Neuronal stem cell (in vitro differentiated cells): ENCODE data around the gene GAB1.

Experiments used
- DNase-seq: peaks from one replicate; pipeline ENCODE4 v3.0.0-alpha.2; 2013; ENCODE audit warnings: low spot score
- H2AFZ ChIP-seq: one replicate; pipeline ENCODE4 v1.6.1; 2013; ENCODE audit warnings: mild to moderate bottlenecking, low read length, inconsistent platforms
- H2AK5ac ChIP-seq: 2 replicates; pipeline ENCODE4 v1.6.1; 2013; ENCODE audit warnings: low read depth, mild to moderate bottlenecking, inconsistent platforms, low read length, moderate library complexity, mixed read lengths
- H2BK120ac ChIP-seq: 2 replicates; pipeline ENCODE4 v1.6.1; 2013; ENCODE audit warnings: low read depth, mild to moderate bottlenecking, inconsistent platforms, low read length, moderate library complexity, mixed read lengths
- H2BK12ac ChIP-seq: one replicate; pipeline ENCODE4 v1.6.1; 2013; ENCODE audit warnings: low read length, inconsistent platforms
- H2BK15ac ChIP-seq: 2 replicates; pipeline ENCODE4 v1.6.1; 2013; ENCODE audit warnings: mild to moderate bottlenecking, low read length, inconsistent platforms, mixed read lengths
- H2BK5ac ChIP-seq: one replicate; pipeline ENCODE4 v1.6.1; 2013; ENCODE audit warnings: inconsistent platforms, mild to moderate bottlenecking, low read length, moderate library complexity
- H3K14ac ChIP-seq: one replicate; pipeline ENCODE4 v1.6.1; 2013; ENCODE audit warnings: low read length, inconsistent platforms
- H3K18ac ChIP-seq: 2 replicates; pipeline ENCODE4 v1.6.1; 2013; ENCODE audit warnings: low read length, inconsistent platforms
- H3K23ac ChIP-seq: 2 replicates; pipeline ENCODE4 v1.6.1; 2013; ENCODE audit warnings: low read depth, mild to moderate bottlenecking, mixed read lengths, low read length, inconsistent platforms; ENCODE audit not compliant: poor library complexity
- H3K27ac ChIP-seq: replicated peaks from 3 replicates; pipeline ENCODE4 v1.5.1; 2013; ENCODE audit warnings: low read length, inconsistent platforms
- H3K27me3 ChIP-seq, 3 experiments: 2 replicates each; pipeline ENCODE4 v1.6.1; 2013; ENCODE audit warnings: low read length in 3 of 3, mild to moderate bottlenecking in 2 of 3, inconsistent platforms in 1 of 3, low read depth in 1 of 3, mixed read lengths in 1 of 3, moderate library complexity in 1 of 3; ENCODE audit not compliant: control insufficient read depth in 3 of 3, insufficient read depth in 3 of 3
- H3K36me3 ChIP-seq, 2 donors: replicated peaks in 1 of 2; 2 replicates each; pipeline ENCODE4 v1.6.1; 2013; ENCODE audit warnings: low read length in 2 of 2; ENCODE audit not compliant: control insufficient read depth in 2 of 2, insufficient read depth in 2 of 2
- H3K4ac ChIP-seq: 2 replicates; pipeline ENCODE4 v1.6.1; 2013; ENCODE audit warnings: inconsistent platforms, mild to moderate bottlenecking, low read length, moderate library complexity
- H3K4me1 ChIP-seq, 2 donors: 1 replicate in 1 of 2; 2 replicates in 1 of 2; pipeline ENCODE4 v1.6.1; 2013; ENCODE audit warnings: low read length in 2 of 2, low read depth in 1 of 2; ENCODE audit not compliant: control insufficient read depth in 2 of 2, insufficient read depth in 1 of 2
- H3K4me2 ChIP-seq: one replicate; pipeline ENCODE4 v1.6.1; 2013; ENCODE audit warnings: mild to moderate bottlenecking, low read length, inconsistent platforms; ENCODE audit not compliant: insufficient read depth, poor library complexity, severe bottlenecking
- H3K4me3 ChIP-seq, 2 donors: 2 replicates each; pipeline ENCODE4 v1.5.1; 2013; ENCODE audit warnings: low read length in 2 of 2, mild to moderate bottlenecking in 2 of 2, inconsistent platforms in 1 of 2, moderate library complexity in 1 of 2
- H3K79me1 ChIP-seq: one replicate; pipeline ENCODE4 v1.6.1; 2013; ENCODE audit warnings: low read depth, mild to moderate bottlenecking, inconsistent platforms, low read length, moderate library complexity
- H3K9ac ChIP-seq: one replicate; pipeline ENCODE4 v1.6.1; 2013; ENCODE audit warnings: mild to moderate bottlenecking, low read depth, low read length, inconsistent platforms; ENCODE audit not compliant: poor library complexity
- H3K9me3 ChIP-seq, 2 donors: replicated peaks in 1 of 2; 2 replicates each; pipeline versions ENCODE3 to v1.6.1; 2013; ENCODE audit warnings: low read length in 2 of 2, mild to moderate bottlenecking in 2 of 2, inconsistent platforms in 1 of 2, low read depth in 1 of 2, mixed read lengths in 1 of 2, moderate library complexity in 1 of 2; ENCODE audit not compliant: control insufficient read depth in 2 of 2, insufficient read depth in 1 of 2
- H4K8ac ChIP-seq: one replicate; pipeline ENCODE4 v1.6.1; 2013; ENCODE audit warnings: low read depth, mild to moderate bottlenecking, inconsistent platforms, low read length, moderate library complexity
- H4K91ac ChIP-seq: one replicate; pipeline ENCODE4 v1.6.1; 2013; ENCODE audit warnings: low read length, low read depth, mild to moderate bottlenecking, inconsistent platforms; ENCODE audit not compliant: poor library complexity
- WGBS, 2 donors: extraction: QIAGEN DNeasy Blood & Tissue Kit; methylation state at CpG; one replicate each; pipeline ENCODE4 v1.1.7; 2013; ENCODE audit warnings: missing lambda C conversion rate in 2 of 2, mixed read lengths in 1 of 2; ENCODE audit not compliant: insufficient read length in 2 of 2, insufficient replicate concordance in 1 of 2; ENCODE audit errors: extremely low coverage in 2 of 2; 5-methylcytosine and 5-hydroxymethylcytosine counted together

The GAB1 gene

DNA sequence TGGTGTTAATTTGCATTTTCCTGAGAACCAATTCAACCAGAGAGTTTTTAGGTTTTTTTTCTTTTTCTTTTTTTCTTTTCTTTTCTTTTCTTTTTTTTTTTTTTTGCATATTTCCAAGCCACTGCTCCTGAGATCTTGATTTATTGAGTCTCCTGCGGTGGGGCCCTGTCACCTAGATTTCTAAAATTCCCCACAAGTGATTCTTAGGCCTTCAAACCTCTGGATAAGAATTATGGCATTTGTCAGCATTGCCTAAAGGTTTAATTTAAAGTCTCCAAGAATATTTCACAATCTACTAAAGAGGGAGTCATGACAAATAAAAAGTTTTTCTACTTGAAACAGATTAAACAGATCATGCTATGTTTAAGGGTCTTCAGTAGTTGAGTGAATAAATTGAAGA is 84.9 kb downstream of the GAB1 start:
- H3K27ac ChIP-seq = no peak overlapping the region
- H4K8ac ChIP-seq = no peak overlapping the region
- no peak overlapping the region for H3K9ac ChIP-seq
- H3K18ac ChIP-seq = no peak overlapping the region
- peaks cover 4 to 17% of the 10 kb centered on the region in 2 donors for H3K36me3 ChIP-seq
- H2BK15ac ChIP-seq = no peak overlapping the region
- H3K4me2 ChIP-seq = no peak overlapping the region
- H3K4ac ChIP-seq = no peak overlapping the region
- no peak overlapping the region for H2AFZ ChIP-seq
- H3K4me1 ChIP-seq = no peaks in the 10 kb centered on the region
- no peak overlapping the region for H3K4me3 ChIP-seq
- H3K9me3 ChIP-seq = no peaks in the 10 kb centered on the region
- no peak overlapping the region for H3K14ac ChIP-seq
- H2BK5ac ChIP-seq = no peak overlapping the region
- H2BK12ac ChIP-seq = no peak overlapping the region
- DNase-seq = no peak
- H3K79me1 ChIP-seq = no peaks in the 10 kb centered on the region
- WGBS, 2 donors = no CpG with 5 or more reads among the region's 1 CpG
- no peak overlapping the region for H2AK5ac ChIP-seq
- H3K27me3 ChIP-seq = no peaks in the 10 kb centered on the region
- H3K23ac ChIP-seq = no peak overlapping the region
- H2BK120ac ChIP-seq = no peak overlapping the region
- H4K91ac ChIP-seq = no peak overlapping the region

DNA sequence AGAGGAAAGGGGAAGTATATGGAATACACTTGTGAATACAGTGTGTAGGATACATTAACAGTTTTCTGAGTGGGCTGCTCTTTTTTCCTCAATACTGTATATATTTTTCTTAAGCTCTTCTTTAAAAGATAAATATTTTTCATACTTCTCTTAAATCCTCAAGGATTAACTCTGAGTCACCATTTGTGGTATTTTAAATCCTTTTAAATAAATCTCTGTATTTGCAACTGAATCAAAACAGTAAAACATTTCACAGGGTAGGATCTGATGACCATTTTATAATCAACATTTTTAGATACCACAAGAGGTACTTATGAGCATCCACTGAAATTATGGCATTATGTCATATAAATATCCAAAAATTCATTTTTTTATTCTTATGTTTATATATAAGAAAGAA is 87.6 kb downstream of the GAB1 start:
- Histone ChIP-seq H2AFZ (no peak overlapping the region), H2BK15ac (no peak overlapping the region), H3K9me3 (no peaks in the 10 kb centered on the region), H3K4me3 (no peak overlapping the region), H2BK12ac (no peak overlapping the region), H3K9ac (no peak overlapping the region), H3K27me3 (no peaks in the 10 kb centered on the region), H2AK5ac (no peak overlapping the region), H3K27ac (no peak overlapping the region), H3K79me1 (no peaks in the 10 kb centered on the region), H3K4me2 (no peak overlapping the region), H3K14ac (no peak overlapping the region), H3K23ac (no peak overlapping the region), H2BK120ac (no peak overlapping the region), H3K18ac (no peak overlapping the region), H4K91ac (no peak overlapping the region), H3K36me3 (peaks cover 2 to 6% of the 10 kb centered on the region in 2 donors), H4K8ac (no peak overlapping the region), H3K4me1 (no peaks in the 10 kb centered on the region), H3K4ac (no peak overlapping the region), H2BK5ac (no peak overlapping the region)
- no peak for DNase-seq

DNA sequence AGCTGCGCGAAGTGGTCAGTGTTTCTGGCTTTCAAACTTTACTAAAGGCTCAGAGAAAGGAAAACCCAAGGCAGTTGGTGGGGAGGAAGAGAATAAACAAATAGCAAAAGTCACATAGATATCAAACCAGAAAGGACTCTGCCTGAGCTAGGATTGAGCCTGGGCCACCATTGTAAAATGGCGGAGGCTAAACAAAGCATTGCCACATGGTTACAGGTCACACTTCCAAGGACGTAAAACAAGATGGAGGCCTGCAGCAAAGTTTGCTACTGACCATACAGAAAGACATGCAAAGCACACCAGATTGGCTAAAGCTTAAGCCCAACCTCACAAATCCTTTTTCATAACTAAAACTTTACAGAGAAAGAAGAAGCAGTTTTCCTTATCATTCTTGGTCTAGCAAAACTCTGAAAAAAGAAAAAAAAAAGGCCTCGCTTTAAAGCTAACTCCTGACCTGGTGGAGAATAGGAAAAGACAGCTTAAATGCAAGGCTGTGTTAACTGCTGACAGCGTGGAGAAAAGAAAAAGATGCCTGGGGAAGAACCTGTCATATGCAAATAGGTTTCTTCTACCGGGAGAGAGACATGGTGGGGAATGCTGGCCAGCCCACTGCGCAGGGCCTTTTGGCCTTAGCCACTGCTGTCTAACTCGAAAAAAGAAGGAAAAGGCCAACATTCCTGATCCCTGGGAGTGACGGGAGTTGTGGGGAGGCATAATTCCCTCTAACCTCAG is 95.0 kb downstream of the GAB1 start:
- DNase-seq = no peak
- no peak overlapping the region for H2BK15ac ChIP-seq
- peaks cover 0 to 4% of the 10 kb centered on the region in 2 donors for H3K4me1 ChIP-seq
- H2BK12ac ChIP-seq = no peak overlapping the region
- peaks cover 0 to 17% of the 10 kb centered on the region in 2 donors for H3K36me3 ChIP-seq
- H2BK5ac ChIP-seq = no peak overlapping the region
- H2AK5ac ChIP-seq = no peak overlapping the region
- no peak overlapping the region for H3K14ac ChIP-seq
- no peak overlapping the region for H3K4ac ChIP-seq
- peaks cover 0 to 18% of the 10 kb centered on the region in 2 donors for H3K9me3 ChIP-seq
- no peaks in the 10 kb centered on the region for H3K27me3 ChIP-seq
- H3K27ac ChIP-seq = no peak overlapping the region
- H4K91ac ChIP-seq = no peak overlapping the region
- no peak overlapping the region for H3K18ac ChIP-seq
- no peak overlapping the region for H4K8ac ChIP-seq
- H2BK120ac ChIP-seq = no peak overlapping the region
- no peak overlapping the region for H3K4me3 ChIP-seq
- no peak overlapping the region for H3K4me2 ChIP-seq
- no CpG with 5 or more reads among the region's 10 CpGs for WGBS, 2 donors
- H3K23ac ChIP-seq = no peak overlapping the region
- H3K79me1 ChIP-seq = no peaks in the 10 kb centered on the region
- peak overlapping the region; percentile 51 for H2AFZ ChIP-seq
- no peak overlapping the region for H3K9ac ChIP-seq

DNA sequence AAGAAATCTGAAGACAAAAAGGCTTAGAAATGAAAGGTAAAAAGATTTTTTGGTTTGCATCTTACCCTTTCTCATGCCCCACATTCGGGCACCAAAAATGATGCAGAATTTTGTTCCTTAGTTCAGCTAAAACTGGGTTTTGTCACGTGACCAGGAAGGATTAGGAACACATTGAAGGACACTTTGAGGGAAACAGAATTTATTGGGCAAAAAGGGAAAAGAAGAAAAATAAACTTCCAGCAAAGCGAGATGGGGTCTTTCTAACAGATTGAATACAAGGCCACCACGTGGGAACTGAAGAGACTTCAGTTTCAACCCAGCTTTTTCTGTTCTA is 95.5 kb downstream of the GAB1 start:
- H3K18ac ChIP-seq = no peak overlapping the region
- H3K4me1 ChIP-seq = peaks cover 0 to 4% of the 10 kb centered on the region in 2 donors
- H3K4me3 ChIP-seq = no peak overlapping the region
- no peak overlapping the region for H3K23ac ChIP-seq
- no peak overlapping the region for H3K14ac ChIP-seq
- no peak overlapping the region for H4K91ac ChIP-seq
- peaks cover 0 to 18% of the 10 kb centered on the region in 2 donors for H3K9me3 ChIP-seq
- no peaks in the 10 kb centered on the region for H3K79me1 ChIP-seq
- no CpG with 5 or more reads among the region's 4 CpGs for WGBS, 2 donors
- no peak overlapping the region for H3K27ac ChIP-seq
- H3K4ac ChIP-seq = no peak overlapping the region
- H3K9ac ChIP-seq = no peak overlapping the region
- no peaks in the 10 kb centered on the region for H3K27me3 ChIP-seq
- no peak overlapping the region for H4K8ac ChIP-seq
- H2AFZ ChIP-seq = peak overlapping the region; percentile 51
- H3K36me3 ChIP-seq = peaks cover 0 to 17% of the 10 kb centered on the region in 2 donors
- no peak overlapping the region for H2BK15ac ChIP-seq
- no peak overlapping the region for H2AK5ac ChIP-seq
- H2BK120ac ChIP-seq = no peak overlapping the region
- no peak overlapping the region for H3K4me2 ChIP-seq
- no peak overlapping the region for H2BK12ac ChIP-seq
- no peak overlapping the region for H2BK5ac ChIP-seq
- no peak for DNase-seq
